ENCODE data around the gene UBE2J2.

- no peak for TF ChIP-seq EZH2 (IDR thresholded peaks at IDR 0.05)
- no peak for TF ChIP-seq POLR2AphosphoS5 (IDR thresholded peaks at IDR 0.05; ENCODE audit: borderline replicate concordance, low read depth, low read length)
These were observed 14.1 kb downstream of the UBE2J2 start for GRCh38 chr1:1259540-1259939.
